Epithelial cell of proximal tubule (primary cell): ENCODE results near the gene SYTL5. TPM values are rescaled to one million over a fixed set of nuclear protein-coding genes. Genes with fewer than 3 reads are reported as not detected.

Experiments
- DNase-seq: peaks from one replicate; pipeline ENCODE4 v3.0.0-alpha.2; 2011; ENCODE audit warnings: low read depth
- H3K4me3 ChIP-seq: 2 replicates; pipeline ENCODE4 v1.5.1; 2011; ENCODE audit warnings: low read depth, mild to moderate bottlenecking, low read length
- total RNA-seq: library from RNA; depleted of rRNA; stranded (reverse); fragments of >200 nt; gene quantifications from 2 replicates; pipeline ENCODE4 v1.2.3, GENCODE V29; 2015
- TF ChIP-seq, protein P1 (sequence below): conservative IDR thresholded peaks from 2 replicates; pipeline ENCODE4 v1.5.1; 2012; ENCODE audit warnings: low read depth, mild to moderate bottlenecking, low read length

Gene SYTL5
- total RNA-seq, 1 donor from 2014 or later, result 0.17 TPM

DNA sequence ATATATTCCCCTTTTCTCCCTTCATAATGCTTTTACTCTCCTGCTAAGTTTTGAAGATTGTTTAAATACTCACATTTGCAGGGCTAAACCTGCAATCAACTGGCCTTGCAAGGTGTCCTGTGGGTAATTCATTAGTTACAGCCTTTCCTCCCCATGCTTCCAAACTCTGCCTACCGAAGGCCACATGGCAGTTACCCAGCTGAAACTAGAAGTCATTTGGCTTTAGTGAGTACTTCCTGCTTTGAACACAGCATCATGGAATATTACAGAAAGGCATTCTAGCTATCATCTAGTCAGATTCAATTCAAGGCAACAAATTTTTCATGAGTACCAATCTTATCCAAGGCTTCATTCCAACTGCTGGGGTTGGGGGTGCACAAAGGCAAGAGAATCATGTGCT, 158.7 kb downstream of the SYTL5 start:
- TF ChIP-seq, protein P1, sequence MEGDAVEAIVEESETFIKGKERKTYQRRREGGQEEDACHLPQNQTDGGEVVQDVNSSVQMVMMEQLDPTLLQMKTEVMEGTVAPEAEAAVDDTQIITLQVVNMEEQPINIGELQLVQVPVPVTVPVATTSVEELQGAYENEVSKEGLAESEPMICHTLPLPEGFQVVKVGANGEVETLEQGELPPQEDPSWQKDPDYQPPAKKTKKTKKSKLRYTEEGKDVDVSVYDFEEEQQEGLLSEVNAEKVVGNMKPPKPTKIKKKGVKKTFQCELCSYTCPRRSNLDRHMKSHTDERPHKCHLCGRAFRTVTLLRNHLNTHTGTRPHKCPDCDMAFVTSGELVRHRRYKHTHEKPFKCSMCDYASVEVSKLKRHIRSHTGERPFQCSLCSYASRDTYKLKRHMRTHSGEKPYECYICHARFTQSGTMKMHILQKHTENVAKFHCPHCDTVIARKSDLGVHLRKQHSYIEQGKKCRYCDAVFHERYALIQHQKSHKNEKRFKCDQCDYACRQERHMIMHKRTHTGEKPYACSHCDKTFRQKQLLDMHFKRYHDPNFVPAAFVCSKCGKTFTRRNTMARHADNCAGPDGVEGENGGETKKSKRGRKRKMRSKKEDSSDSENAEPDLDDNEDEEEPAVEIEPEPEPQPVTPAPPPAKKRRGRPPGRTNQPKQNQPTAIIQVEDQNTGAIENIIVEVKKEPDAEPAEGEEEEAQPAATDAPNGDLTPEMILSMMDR, result no peak
- H3K4me3 ChIP-seq, result no peak overlapping the region
- DNase-seq, result no peak

- H3K4me3 ChIP-seq, result no peak overlapping the region
- no peak for DNase-seq
- TF ChIP-seq, protein P1, result peak; percentile 43
Observed at GRCh38 chrX:38166478-38167083, 160.2 kb downstream of the SYTL5 start.

DNA sequence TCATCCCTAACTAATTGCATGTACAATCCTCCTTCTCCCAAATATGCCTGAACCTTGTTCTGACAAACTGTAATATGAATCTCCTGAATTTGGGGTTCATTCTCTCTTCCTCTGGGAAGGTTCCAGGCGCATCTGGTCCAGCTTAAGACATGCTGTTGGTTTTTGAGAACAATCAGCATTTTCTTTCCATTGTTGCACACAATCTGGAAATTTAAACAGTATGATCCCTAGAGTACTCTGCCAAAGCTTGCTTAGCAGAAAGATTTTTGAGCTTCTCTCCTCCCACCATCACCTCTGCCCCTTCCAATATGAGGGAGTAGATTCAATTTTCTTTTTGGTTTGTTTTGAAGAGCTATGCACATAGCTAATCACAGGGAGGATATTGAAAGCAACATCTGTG, 164.2 kb downstream of the SYTL5 start:
- no peak overlapping the region for H3K4me3 ChIP-seq
- no peak for DNase-seq
- TF ChIP-seq, protein P1, result no peak

- TF ChIP-seq, protein P1, result no peak
- H3K4me3 ChIP-seq, result no peak overlapping the region
- DNase-seq, result no peak
Observed at GRCh38 chrX:38172596-38172995, 166.2 kb downstream of the SYTL5 start.

DNA sequence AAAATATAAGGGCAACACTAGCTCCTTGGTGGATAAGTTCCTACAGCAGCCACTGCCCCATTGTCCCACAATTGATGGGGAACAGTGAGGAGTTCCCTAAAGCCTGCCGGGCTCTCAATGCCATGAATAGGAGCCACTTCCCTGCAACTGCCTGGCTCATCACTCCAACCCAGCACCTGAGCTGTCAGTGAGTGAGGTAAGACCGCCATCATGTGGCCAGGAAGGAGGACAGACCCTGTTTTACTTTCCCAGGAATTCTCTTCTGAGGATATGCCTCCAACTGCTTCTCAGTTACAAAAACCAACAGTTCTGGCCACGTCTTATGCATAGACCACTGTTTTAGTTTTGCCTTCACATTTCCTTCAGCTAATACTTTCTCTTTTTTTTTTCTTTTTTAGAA, 168.8 kb downstream of the SYTL5 start:
- DNase-seq, result no peak
- H3K4me3 ChIP-seq, result no peak overlapping the region
- TF ChIP-seq, protein P1, result peak; percentile 75

DNA sequence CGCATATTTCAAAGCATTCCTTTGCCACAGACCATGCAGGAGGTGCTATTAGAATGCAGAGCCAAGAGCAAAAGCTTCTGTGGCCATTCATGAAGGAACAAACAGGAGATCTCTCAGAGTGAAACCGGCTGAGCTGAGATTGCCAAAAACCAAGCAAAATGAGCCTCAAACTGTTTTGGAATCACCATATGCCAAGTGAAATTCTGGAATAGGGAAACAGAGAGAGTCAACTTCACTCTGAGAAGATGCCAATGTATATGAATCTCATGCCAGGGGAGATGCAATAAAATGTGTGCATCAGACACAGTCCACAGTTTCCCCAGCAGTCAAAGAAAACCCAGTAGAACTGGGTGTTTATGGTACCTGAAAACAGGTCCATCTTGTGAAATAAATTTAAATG, 172.0 kb downstream of the SYTL5 start:
- TF ChIP-seq, protein P1, result no peak
- no peak for DNase-seq
- no peak overlapping the region for H3K4me3 ChIP-seq

Other genes starting within 250 kb of the SYTL5 start
- not detected in 2 replicates for gene CYBB, start 226.5 kb upstream of the SYTL5 start, total RNA-seq
- gene DYNLT3, start 159.0 kb upstream of the SYTL5 start, total RNA-seq, result 24.0 and 32.1 TPM in 2 replicates
- 32.0 and 37.0 TPM in 2 replicates for gene SRPX, start 214.3 kb downstream of the SYTL5 start, total RNA-seq